ENCODE measurements around the gene ODAD2. TPM values are rescaled to one million over a fixed set of nuclear protein-coding genes. Genes with fewer than 3 reads are reported as not detected.

ODAD2 gene
- total RNA-seq, 1 experiment from 2014 or later: 20.4 TPM

GRCh38 chr10:27911011-27911410, 87.9 kb downstream of the ODAD2 start:
- intact Hi-C loops (cut with micrococcal nuclease): no loop called here
- Histone ChIP-seq H3K4me1 (ENCODE audit: control insufficient read depth in 1 of 2, insufficient read depth in 2 of 2, low read length in 2 of 2) (peaks cover 12 to 16% of the 10 kb centered on the region in 2 experiments), H3K36me3 (ENCODE audit: control insufficient read depth in 1 of 2, insufficient read depth in 2 of 2, low read length in 2 of 2) (no peaks in the 10 kb centered on the region), H3K9ac (ENCODE audit: low read length) (no peak overlapping the region), H3K9me3 (ENCODE audit: control insufficient read depth in 1 of 2, insufficient read depth in 1 of 2, low read depth in 1 of 2, low read length in 2 of 2) (no peaks in the 10 kb centered on the region), H3K9me2 (ENCODE audit: insufficient read depth) (no peaks in the 10 kb centered on the region), H3K4me2 (ENCODE audit: low read length) (no peak overlapping the region), H3K79me2 (ENCODE audit: insufficient read depth, low read length) (no peaks in the 10 kb centered on the region), H3K4me3 (replicated peaks in 1 of 2; ENCODE audit: low read depth in 1 of 2, low read length in 2 of 2) (no peak overlapping the region), H3K27ac (ENCODE audit: low read depth, low read length) (no peak overlapping the region), H2AFZ (ENCODE audit: low read depth, low read length, poor library complexity, severe bottlenecking) (no peak overlapping the region), H4K20me1 (ENCODE audit: insufficient read depth) (no peaks in the 10 kb centered on the region), H3K27me3 (ENCODE audit: insufficient read depth, low read length) (no peaks in the 10 kb centered on the region)
- ATAC-seq (no peak), DNase-seq (ENCODE audit: low read depth, low spot score) (no peak)
- TF ChIP-seq EGR1 (IDR thresholded peaks at IDR 0.05; ENCODE audit: low read depth) (no peak), ZBTB33 (IDR thresholded peaks at IDR 0.05; ENCODE audit: extremely low read depth, insufficient replicate concordance, low read length) (no peak), EZH2 (IDR thresholded peaks at IDR 0.05) (no peak), POLR2AphosphoS5 (IDR thresholded peaks at IDR 0.05; ENCODE audit: low read depth, low read length) (no peak), TCF7L2 (IDR thresholded peaks at IDR 0.05; ENCODE audit: borderline replicate concordance, extremely low read depth, insufficient read depth, insufficient read length) (no peak), EZH2phosphoT487 (IDR thresholded peaks at IDR 0.05; ENCODE audit: borderline replicate concordance) (no peak)
- BruUV-seq (replicated peaks): no TSS peak
- ChIA-PET CTCF (no interaction called here), RAD21 (ENCODE audit: low non-redundant PET in 1 of 2, low total read pairs in 2 of 2, uncharacterized antibody in 2 of 2, unreplicated experiment in 2 of 2) (no interaction called here), POLR2A (no interaction called here)

GRCh38 chr10:27908231-27908630, 90.6 kb downstream of the ODAD2 start:
- DNase-seq (ENCODE audit: low read depth, low spot score): no peak
- BruUV-seq (replicated peaks): no TSS peak
- Histone ChIP-seq H3K4me3 (replicated peaks in 1 of 2; ENCODE audit: low read depth in 1 of 2, low read length in 2 of 2) (no peak overlapping the region), H3K27me3 (ENCODE audit: insufficient read depth, low read length) (no peaks in the 10 kb centered on the region), H4K20me1 (ENCODE audit: insufficient read depth) (no peaks in the 10 kb centered on the region), H3K79me2 (ENCODE audit: insufficient read depth, low read length) (no peaks in the 10 kb centered on the region), H3K36me3 (ENCODE audit: control insufficient read depth in 1 of 2, insufficient read depth in 2 of 2, low read length in 2 of 2) (0 out of 4 replicates have a peak, but pooled peaks cover 0 to 6% of the 10 kb centered on the region in 2 experiments), H3K27ac (ENCODE audit: low read depth, low read length) (no peak overlapping the region), H2AFZ (ENCODE audit: low read depth, low read length, poor library complexity, severe bottlenecking) (no peak overlapping the region), H3K9me3 (ENCODE audit: control insufficient read depth in 1 of 2, insufficient read depth in 1 of 2, low read depth in 1 of 2, low read length in 2 of 2) (no peaks in the 10 kb centered on the region), H3K9ac (ENCODE audit: low read length) (no peak overlapping the region), H3K9me2 (ENCODE audit: insufficient read depth) (no peaks in the 10 kb centered on the region), H3K4me1 (ENCODE audit: control insufficient read depth in 1 of 2, insufficient read depth in 2 of 2, low read length in 2 of 2) (peaks cover 12 to 16% of the 10 kb centered on the region in 2 experiments), H3K4me2 (ENCODE audit: low read length) (no peak overlapping the region)
- intact Hi-C loops (cut with micrococcal nuclease): no loop called here
- no peak for ATAC-seq
- CTCF ChIA-PET: no interaction called here
- RAD21 ChIA-PET (ENCODE audit: low non-redundant PET in 1 of 2, low total read pairs in 2 of 2, uncharacterized antibody in 2 of 2, unreplicated experiment in 2 of 2): no interaction called here
- POLR2A ChIA-PET: no interaction called here
- TF ChIP-seq SIN3A (IDR thresholded peaks at IDR 0.05; ENCODE audit: low read depth) (no peak), CEBPB (IDR thresholded peaks at IDR 0.05; ENCODE audit: low read depth) (no peak), ZBTB33 (IDR thresholded peaks at IDR 0.05; ENCODE audit: extremely low read depth, insufficient replicate concordance, low read length) (no peak), EZH2 (IDR thresholded peaks at IDR 0.05) (no peak), EZH2phosphoT487 (IDR thresholded peaks at IDR 0.05; ENCODE audit: borderline replicate concordance) (no peak), ZFX (IDR thresholded peaks at IDR 0.05) (no peak), POLR2A (IDR thresholded peaks at IDR 0.05; ENCODE audit: borderline replicate concordance, extremely low read depth, insufficient read depth, insufficient read length) (no peak), FOSL1 (IDR thresholded peaks at IDR 0.05; ENCODE audit: low read depth) (no peak), SP1 (IDR thresholded peaks at IDR 0.05; ENCODE audit: low read depth) (no peak), TCF7L2 (IDR thresholded peaks at IDR 0.05; ENCODE audit: borderline replicate concordance, extremely low read depth, insufficient read depth, insufficient read length) (no peak), CTCF (IDR thresholded peaks at IDR 0.05 in 2 of 3, conservative IDR thresholded peaks at IDR 0.05 in 1 of 3; ENCODE audit: borderline replicate concordance in 1 of 3, insufficient read depth in 1 of 3, low read depth in 2 of 3, low read length in 2 of 3) (no peak), ZNF274 (IDR thresholded peaks at IDR 0.05; ENCODE audit: low read depth, low read length) (no peak)

All from HCT116 (cell line).